ENCODE data around the gene F8.

DNA sequence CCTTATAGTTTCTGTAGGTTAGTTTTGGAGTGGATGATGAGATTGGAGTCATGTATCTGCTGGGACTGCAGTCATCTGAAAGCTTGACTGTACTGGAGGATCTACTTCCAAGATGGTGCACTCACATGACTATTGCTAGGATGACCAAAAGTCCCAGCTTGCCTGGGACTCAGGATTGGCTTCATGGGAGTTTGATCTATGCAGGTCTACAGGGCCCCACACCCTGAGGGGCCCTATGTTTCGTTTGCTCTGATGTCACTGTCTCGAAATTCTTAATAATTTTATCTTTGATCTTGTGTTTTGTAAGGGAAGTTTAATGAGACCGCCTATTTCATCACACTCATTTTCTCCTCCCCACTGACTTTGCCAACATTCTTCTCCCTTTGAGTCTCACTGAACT, 188.0 kb downstream of the F8 start, which contains the start of gene SMIM9:
- TF ChIP-seq CTCF (IDR thresholded peaks at IDR 0.05) (no peak), POLR2A (IDR thresholded peaks at IDR 0.05) (no peak)
